Head of caudate nucleus (tissue), 42 donors: Measurements from ENCODE around the gene MCAM.
A peak's percentile ranks its signal among the peaks of the same experiment; 100 is the strongest.

Experiments used
- DNase-seq, 42 donors: peaks; one replicate each; pipeline versions ENCODE4 v3.0.0 to v3.0.0-alpha.2; 2020 to 2021; ENCODE audit warnings: mixed read lengths in 7 of 42
- intact Hi-C: fragments of 100-400 bp; cut with DNase I; formaldehyde crosslinking; loops from one replicate; pipeline ENCODE4 v1.15.0; 2022

MCAM gene

DNA sequence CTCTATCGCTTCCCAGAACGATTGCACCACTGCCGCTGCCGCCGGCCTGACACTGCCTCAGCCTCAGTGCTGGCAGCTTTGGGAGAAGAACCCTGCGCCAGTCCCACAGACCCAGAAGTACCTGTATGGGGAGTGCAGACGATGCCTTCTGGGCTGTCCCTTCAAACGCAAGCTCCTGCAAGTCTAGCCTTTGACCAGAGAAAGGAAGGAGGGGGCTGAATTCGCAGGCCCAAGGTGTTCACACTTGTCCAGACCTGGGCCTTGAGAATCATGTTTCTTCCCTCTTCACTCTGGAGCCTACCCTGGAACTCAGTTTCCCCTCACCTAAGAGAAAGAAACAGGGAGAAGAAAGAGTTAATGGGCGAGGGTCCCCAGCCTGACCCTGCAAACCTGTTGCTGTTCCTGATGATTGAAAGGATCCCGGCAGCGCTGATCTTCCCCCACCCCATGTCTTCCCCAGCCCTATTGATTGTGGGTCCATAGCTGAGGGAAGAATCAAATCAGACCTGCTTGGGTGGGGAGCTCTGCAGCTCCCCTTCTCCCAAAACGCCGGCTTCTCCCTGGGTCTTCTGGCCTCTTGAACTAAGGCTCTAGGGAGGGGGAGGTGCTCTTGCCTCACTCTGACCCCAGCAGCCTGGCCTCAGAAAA is 786 bp upstream of the MCAM start:
- peak in 7 of 42 donors; percentile 34 to 70 (median 47) for DNase-seq
- intact Hi-C loops, result loop anchor here (5.0 kb wide), 1 partner anchor 110 kb away; the partner anchor contains the start of gene CBL

DNA sequence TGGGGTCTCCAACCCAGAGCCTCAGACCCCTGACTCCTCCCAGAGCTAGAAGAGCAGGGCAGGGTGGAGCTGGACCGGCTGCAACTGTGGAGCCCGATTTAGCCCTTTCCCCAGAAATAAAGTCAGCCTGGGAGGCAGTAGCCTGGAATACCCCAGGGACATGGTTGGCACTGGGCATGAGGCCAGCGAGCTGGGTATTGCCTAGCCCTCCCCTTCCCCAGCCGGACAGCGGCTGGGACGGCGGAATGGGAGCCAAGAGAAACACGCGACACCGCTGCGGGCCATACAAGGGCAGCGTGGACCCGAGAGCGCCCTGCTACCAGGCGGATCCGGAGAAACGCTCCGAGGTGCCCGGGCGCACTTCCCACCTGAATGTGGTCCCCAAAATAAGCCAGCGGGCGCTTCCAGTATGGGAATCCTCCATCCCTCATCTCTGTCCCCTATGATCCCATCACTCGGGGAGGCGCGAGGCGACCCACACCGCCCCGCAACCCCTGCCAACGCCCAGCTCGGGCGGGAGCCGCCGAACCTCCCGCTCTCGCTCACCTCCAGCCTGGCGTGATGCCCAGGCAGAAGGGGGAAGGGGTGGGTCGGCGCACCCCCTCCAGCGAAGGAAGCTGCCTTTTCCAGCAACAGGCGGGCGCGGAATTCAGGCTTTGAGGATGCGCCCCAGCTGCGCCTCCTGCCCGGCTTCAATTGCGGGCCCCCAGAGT is 758 bp downstream of the MCAM start:
- intact Hi-C loops, result loop anchor here (5.0 kb wide), 1 partner anchor 109 kb away; the partner anchor contains the start of gene CBL
- DNase-seq, result peak; percentile 72 to 96 (median 88)

DNA sequence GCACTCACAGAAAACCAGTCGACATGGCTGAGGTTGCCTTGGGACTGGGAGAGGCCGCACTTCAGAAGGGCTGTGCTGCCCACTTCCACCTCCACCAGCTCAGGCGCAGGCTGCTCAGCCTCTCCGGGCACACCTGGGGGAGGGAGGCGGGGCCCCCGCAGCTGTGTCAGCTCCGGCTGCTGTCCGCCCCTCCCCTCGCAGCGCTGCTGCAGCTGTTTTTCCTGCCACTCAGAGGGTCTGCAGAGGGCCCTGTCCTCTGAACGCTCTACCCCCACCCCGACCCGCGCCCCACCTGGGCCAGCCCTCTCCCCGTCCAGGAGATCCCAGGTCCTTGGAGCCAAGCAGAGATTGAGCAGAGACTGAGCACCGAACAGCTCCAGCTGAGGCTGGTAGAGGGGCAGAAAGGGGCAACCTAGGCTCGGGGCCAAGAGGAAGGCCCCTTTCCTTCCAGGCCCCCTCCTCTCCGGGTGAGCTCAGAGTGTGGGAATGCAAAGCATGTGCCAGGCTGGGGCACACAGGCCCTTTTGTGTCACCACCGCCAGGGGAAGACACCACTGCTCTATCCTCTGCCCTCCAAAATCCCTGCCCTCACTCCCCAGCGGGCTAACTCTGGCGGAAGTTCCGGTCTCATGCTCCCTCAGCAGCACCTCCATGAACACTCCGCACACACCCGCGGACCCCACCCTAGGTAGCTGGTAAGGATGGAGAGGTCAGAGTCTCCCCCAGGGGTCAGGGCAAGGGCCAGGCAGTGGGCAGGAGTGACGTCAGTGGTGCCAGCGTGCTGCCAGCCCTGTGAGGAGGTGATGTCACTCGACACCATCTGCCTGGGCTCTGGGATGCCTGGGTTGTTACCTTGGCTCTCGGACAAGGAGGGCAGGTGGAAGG is 1.6 kb downstream of the MCAM start:
- DNase-seq, result peak; percentile 56 to 91 (median 75)
- intact Hi-C loops, result loop anchor here (5.0 kb wide), 1 partner anchor 108 kb away; the partner anchor contains the start of gene CBL

DNA sequence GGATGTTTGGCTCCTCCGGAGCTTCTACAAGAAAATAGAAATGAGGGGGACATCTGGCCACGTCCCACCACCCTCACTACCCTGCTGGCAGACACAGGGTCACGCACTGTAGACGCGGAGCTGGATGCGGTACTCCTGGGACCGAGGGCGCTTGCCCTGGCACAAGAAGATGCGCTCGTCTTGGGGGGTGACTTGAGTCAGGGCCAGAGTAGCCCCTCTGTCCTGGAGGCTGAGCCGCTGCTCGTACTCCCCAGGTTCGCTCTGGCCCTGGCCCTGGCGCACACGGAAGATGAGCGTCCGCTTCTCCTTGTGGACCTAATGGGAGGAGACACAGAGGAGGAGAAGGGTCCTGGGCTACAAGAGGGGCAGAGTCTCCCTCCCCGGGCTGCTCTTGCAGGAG is 2.2 kb downstream of the MCAM start:
- intact Hi-C loops, result loop anchor here (5.0 kb wide), 1 partner anchor 107 kb away; the partner anchor contains the start of gene CBL
- no peak for DNase-seq

DNA sequence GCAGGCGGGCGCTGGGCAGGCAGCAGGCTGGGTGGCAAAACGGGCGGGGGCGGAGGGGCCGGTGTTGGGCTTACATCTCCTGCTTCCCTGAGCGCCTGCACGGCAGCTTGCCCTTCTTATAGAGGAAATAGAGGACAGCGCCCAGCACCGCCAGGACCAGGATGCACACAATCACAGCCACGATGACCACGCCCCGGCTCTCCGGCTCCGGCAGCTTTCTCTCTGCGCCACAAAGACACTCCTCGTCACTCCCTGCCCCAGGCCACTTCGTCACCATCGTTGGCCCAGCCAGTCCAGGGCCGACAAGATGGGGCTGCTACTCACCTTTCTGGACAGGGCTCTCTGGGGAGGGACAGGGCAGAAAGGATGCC is 6.3 kb downstream of the MCAM start:
- DNase-seq, result no peak
- intact Hi-C loops, result no loop called here

DNA sequence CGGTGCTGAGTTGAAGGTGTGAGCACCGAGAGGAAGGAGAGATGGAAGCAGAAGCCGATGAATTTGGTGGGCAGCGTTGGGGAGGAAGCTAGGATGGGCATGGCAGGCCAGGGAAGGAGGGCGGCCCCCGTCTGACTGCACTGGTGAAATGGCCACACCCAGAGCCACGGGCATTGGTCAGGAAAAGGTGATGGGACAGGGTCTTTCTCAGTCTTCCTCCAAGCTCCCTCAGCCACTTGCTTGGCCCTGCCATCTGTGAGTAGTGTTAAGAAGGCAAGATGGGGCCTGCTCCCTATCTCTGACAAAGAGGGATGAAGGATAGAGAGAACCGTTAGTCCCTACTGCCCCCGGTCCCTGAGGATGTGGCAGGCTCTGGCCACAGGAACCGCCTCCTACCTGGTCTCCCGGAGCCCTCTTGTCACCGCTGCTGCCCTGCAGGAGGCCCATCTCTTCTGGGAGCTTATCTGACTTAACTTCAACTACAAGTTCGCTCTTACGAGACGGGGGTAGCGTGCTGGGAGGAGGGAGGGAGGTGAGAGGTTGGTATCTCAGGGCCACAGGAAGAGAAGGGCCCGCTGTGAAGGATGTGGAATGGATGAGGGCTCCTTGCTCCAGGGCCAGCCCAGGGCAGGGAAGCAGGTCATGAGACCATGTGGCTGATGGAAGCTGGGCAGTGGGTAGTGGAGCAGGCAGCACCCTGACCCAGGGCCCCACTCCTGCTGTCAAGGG is 6.8 kb downstream of the MCAM start:
- intact Hi-C loops, result no loop called here

DNA sequence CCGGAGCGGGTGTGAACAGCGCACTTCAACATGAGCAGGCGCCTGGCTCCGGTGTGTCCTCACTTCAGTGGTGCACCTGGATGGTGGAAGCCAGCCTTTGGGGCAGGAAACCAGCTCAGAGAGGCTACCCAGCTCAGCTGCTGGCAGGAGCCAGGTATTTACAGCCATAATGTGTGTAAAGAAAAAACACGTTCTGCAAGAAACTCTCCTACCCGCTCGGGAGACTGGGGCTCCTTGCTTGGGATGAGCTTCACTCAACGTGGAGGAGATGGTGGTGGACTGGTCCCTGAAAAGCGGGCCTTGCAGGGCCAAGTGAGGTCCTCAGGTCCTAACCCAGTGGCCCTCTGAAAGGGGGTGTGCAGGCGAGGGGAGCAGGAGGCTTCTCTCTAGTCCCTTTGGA is 7.5 kb downstream of the MCAM start:
- no peak for DNase-seq
- intact Hi-C loops, result no loop called here

More for the DNA sequence above, 6.8 kb downstream of the MCAM start:
- DNase-seq, result no peak

DNA sequence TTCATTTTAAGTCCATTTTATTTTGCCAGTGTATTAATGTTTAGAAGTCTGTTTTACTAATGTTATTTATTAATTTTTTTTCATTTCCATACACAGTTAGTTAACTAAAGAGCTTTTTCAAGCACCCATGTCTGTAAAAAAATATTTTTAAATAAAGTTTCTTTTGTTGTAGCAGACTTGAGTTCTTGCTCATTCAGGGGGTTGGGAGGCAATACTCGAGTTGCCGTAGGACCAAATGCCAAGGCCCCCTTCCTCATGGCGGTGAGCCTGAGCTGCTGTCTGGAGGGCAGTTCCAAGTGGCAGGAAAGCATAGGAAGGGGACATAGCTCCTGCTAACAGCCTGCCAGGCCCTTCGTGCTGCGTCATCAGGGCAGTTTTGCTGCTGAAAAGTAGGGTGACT is 9.0 kb downstream of the MCAM start:
- intact Hi-C loops, result no loop called here
- no peak for DNase-seq

DNA sequence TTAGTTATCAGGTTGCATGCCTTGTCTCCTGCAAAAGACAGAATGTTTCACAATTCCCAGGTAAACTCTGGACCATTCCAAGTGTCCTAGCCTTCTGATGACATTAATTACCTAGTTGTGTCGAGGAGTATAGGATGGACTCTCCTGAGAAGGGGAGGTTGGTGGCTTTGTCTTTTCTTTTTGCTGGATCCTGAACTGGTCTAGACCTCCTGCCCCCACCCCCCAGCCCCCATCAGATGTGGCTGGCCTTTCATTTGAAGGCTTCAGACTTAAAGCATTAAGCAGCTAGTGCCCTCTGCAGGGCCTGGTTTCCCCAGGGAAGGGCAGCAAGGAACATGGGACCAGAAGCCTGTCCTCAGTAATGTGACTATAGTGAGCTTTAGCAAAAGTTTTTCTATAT is 9.7 kb downstream of the MCAM start:
- intact Hi-C loops, result no loop called here
- DNase-seq, result peak in 6 of 42 donors; percentile 32 to 63 (median 39)

DNA sequence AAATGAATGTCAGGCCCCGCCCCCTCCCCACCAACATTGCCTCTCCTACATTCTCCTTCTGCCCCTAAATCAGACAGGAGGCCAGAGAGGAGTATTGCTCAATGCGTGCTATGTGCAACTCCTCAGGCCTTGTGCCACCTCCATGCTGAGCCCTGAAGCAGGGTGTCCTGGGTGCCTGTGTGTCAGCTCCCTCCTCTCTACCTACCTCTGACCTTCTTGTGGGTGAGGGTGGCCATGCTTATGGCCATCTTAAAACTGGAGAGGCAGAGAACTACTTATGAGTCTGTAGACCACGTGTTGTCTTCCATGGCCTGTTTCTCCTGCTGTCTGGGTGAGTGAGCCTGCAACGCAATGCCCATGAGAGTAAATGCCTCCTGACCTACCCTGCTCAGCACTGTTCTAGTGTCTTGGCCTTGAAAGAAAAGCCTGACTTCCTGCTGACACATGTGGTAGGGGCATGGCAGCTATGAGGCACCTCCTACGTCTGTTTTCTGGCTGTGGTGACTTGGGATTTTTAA is 10.5 kb downstream of the MCAM start:
- intact Hi-C loops, result no loop called here
- DNase-seq, result no peak

DNA sequence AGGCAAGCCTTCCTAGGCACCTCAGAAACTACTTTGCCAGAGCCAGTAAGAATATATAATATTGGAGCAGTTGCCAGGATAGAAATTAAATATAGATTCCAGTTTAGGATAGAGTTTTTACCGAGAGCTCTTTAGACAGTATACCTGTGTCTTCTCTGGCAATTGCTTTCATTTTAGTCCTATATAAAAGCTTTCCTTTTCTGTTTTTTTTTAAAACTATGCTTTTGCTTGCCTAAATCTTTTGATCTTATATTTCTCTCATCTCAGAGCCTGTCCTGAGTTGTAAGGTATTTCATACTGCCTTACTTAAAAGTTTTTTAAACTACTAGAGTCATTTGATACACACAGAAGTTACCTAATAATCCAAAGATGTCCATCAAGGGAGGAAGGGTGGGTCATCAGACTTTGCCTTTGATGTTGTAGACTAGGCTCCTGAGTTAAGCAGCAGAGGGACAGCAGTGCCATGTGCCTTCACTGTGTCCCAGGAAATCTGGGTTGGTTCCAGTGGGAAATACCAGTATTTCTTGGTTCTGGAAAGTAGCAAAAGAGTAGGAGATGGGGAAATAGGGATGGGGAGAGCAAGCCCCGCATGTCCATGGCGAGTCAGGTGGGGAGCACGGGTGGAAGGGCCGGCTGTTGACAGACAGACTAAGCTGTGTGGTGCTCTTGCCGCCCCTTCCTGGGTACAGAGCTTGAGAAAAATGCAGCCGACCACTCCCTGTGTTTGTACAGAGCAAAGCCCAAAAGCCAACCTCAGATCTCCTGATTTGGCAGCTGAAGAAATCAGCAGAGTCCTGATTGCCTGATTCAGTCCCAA is 11.2 kb downstream of the MCAM start:
- intact Hi-C loops, result no loop called here
- no peak for DNase-seq

DNA sequence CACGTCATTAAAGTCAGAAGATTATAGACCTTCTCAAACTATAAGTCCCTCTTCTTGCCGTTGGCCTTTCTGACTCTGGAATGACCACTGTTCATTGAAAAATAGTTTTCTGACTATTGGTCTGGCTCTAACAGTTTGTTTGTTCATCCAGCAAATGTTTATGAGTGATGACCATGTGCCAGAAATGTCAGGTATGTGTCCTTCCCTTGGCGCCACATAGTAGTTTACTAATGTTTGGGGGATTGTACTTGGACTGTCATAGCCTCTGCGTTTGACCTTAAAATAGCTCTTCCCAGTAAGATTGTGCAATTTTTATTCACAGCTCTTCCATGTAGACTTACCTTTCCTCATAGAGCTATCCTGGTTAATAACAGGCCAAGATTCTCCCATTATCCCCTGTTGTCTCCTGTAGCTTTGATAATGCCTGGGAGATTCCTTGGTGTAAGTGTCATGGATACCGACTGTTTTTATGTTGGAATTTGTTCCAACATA is 13.7 kb downstream of the MCAM start:
- intact Hi-C loops, result no loop called here
- no peak for DNase-seq

DNA sequence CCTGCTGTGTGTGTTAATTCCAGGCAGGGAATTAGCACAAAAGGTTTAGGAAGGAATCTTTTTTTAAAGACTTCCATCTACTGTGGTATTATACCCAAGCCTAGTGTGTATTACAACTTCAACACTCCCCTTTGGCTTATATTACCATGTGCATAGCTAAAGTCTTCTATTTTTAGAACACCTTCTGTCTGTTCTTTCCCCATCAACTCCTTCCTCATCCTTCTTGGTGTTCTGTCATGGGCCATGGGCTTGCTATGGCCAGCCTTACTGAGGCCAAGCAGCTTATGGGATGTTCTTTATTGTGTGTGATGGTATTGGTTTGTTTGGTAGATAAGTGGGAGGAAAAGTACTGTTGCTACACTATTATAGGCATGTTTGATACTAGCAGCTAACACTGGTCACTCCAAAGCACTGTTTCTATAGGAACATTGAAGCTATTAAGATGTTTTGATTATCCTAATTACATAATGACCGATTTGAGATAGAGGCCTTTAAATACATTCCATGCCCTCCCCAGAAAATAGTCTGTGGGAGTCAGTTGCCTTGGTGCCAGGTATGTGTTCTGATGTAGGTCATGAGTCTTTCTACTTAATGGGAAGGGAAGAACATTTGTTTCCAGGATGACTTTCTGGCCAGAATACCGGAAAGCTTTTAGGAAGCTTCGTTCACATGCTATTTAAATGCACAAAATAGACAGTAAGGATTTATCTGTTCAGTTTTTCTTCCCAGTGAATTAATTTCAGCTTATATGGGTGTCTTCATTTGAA is 16.5 kb downstream of the MCAM start:
- no peak for DNase-seq
- intact Hi-C loops, result no loop called here

DNA sequence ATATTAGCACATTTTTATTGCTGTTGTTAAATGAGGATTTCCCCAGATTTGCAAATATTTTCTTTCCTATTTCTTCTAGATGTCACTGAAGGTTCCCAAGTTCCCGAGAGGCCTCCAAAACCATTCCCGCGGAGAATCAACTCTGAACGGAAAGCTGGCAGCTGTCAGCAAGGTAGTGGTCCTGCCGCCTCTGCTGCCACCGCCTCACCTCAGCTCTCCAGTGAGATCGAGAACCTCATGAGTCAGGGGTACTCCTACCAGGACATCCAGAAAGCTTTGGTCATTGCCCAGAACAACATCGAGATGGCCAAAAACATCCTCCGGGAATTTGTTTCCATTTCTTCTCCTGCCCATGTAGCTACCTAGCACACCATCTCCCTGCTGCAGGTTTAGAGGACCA is 17.5 kb downstream of the MCAM start:
- intact Hi-C loops, result no loop called here
- no peak for DNase-seq

DNA sequence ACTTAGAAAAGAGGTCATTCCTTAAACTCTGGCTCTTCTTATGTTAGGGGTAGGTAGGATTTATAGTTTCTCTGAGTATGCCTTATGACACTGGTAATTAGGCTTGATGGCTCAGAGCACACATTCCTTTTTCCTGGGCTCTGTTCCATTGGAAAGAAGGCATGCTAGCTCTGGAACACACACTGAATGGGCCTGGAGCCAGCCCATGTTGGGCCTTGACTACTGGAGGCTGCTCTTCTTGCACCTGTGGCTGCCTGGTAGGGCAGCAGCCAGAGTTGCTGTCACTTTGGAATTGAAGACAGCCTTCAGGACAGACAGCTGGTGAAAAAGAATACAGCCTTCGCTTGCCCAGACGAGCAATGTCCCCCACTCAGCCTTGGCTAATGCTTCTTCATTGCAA is 18.2 kb downstream of the MCAM start:
- no peak for DNase-seq
- intact Hi-C loops, result no loop called here

DNA sequence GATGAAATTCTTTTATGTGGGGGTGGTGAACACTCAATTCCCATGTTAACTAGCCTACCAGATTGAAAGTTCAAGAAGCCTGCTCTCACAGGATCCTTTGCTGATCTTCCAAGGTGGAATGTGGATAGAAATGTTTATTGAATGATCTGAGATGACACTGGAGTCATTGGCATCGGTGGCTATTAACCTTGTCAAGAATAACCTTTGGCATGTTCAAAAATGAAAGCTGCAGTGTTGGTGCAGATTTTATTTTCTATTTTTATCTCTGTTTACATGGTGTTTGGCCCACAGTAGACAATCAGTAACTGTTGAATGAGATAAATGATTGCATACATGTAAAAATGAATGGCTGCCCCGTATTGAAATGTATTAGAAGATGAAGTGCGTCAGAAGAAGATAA is 19.0 kb downstream of the MCAM start:
- DNase-seq, result no peak
- intact Hi-C loops, result no loop called here

DNA sequence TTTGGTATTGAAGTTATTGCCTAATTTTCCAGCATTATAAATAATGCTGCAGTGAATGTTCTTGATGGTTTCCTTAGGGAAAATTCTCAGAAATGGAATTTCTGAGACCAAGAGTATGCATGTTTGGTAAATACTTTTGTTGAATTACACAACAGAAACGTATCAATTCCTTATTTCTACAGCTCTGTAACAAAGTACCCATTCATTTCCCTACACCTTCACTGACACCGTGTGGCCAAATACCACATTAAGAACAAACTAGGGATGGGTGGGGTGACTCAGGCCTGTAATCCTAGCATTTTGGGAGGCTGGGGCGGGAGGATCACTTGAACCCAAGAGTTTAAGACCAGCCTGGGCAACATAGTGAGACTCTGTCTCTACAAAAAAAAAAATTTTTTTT is 21.8 kb downstream of the MCAM start:
- intact Hi-C loops, result no loop called here

More for the DNA sequence above, 21.8 kb downstream of the MCAM start:
- no peak for DNase-seq
